HT-29 (cell line): ENCODE results near the gene EPG5. TPM values are rescaled to one million over a fixed set of nuclear protein-coding genes. Genes with fewer than 3 reads are reported as not detected.
"Not testable (repeated sequence)": the region's sequence is repeated elsewhere in the genome, so short reads cannot be mapped to it uniquely, and the experiment has no call there.

ENCODE experiments used
- DNase-seq: peaks from one replicate; pipeline ENCODE4 v3.0.0-alpha.2; 2015; ENCODE audit warnings: low spot score
- total RNA-seq: library from RNA; depleted of rRNA; stranded (reverse); fragments of >200 nt; shearing (Covaris generic); gene quantifications from 2 replicates; pipeline ENCODE4 v1.2.3, GENCODE V29; 2014

EPG5 gene
- total RNA-seq, 1 experiment from 2014 or later: 6.6 TPM

- no peak for DNase-seq
Measured at GRCh38 chr18:45838302-45839070, 128.6 kb downstream of the EPG5 start.

- peak; percentile 40 for DNase-seq
Measured at GRCh38 chr18:45837283-45838070, 129.7 kb downstream of the EPG5 start.

GRCh38 chr18:45836242-45837205 lies 130.6 kb downstream of the EPG5 start:
- DNase-seq: peak; percentile 60

GRCh38 chr18:45835057-45835636 lies 132.0 kb downstream of the EPG5 start:
- DNase-seq: no peak

- DNase-seq: no peak
Measured at GRCh38 chr18:45834306-45834705, 132.8 kb downstream of the EPG5 start.

GRCh38 chr18:45833846-45834245 lies 133.3 kb downstream of the EPG5 start:
- DNase-seq: no peak

- DNase-seq: no peak
Measured at GRCh38 chr18:45830917-45831316, 136.2 kb downstream of the EPG5 start.

GRCh38 chr18:45829855-45830254 lies 137.3 kb downstream of the EPG5 start:
- DNase-seq: peak; percentile 42

- peak; percentile 83 for DNase-seq
Measured at GRCh38 chr18:45828917-45829811, 138.0 kb downstream of the EPG5 start.

- not testable (repeated sequence) for DNase-seq
Measured at GRCh38 chr18:45826716-45827115, 140.4 kb downstream of the EPG5 start.

- DNase-seq: no peak
Measured at GRCh38 chr18:45826084-45826483, 141.0 kb downstream of the EPG5 start.

- no peak for DNase-seq
Measured at GRCh38 chr18:45825258-45826044, 141.7 kb downstream of the EPG5 start, which contains the start of gene SIGLEC15. Gene SIGLEC15, plus strand, starts transcription at chr18:45825675. Its CDS starts 54 bp downstream, at chr18:45825729.

- no peak for DNase-seq
Measured at GRCh38 chr18:45821711-45822110, 145.4 kb downstream of the EPG5 start.

- DNase-seq: no peak
Measured at GRCh38 chr18:45821026-45821425, 146.1 kb downstream of the EPG5 start.

GRCh38 chr18:45820106-45820745 lies 146.9 kb downstream of the EPG5 start:
- DNase-seq: no peak

GRCh38 chr18:45818765-45819164 lies 148.4 kb downstream of the EPG5 start:
- not testable (repeated sequence) for DNase-seq

GRCh38 chr18:45817543-45817942 lies 149.6 kb downstream of the EPG5 start:
- DNase-seq: no peak

GRCh38 chr18:45814733-45815132 lies 152.4 kb downstream of the EPG5 start:
- DNase-seq: not testable (repeated sequence)

GRCh38 chr18:45807144-45807543 lies 160.0 kb downstream of the EPG5 start:
- DNase-seq: peak; percentile 77
